PC-9 (cell line): ENCODE measurements around the gene FAM8A1. TPM values are rescaled to one million over a fixed set of nuclear protein-coding genes. Genes with fewer than 3 reads are reported as not detected.

Experiments used
- BruUV-seq: library from RNA; stranded (reverse); fragments of 400-500 nt; replicated peaks from 2 replicates; lab custom pipeline; 2021; lab: Mats Ljungman, UMichigan
- CTCF ChIA-PET: fragments of 300-600 bp; sonication (Branson Sonifier 250); formaldehyde crosslinking; loops from one replicate; lab custom pipeline; 2022; ENCODE audit warnings: antibody characterized with exemption; lab: Charles Lee
- POLR2A ChIA-PET: fragments of 300-600 bp; sonication (Branson Sonifier 250); formaldehyde crosslinking; loops from one replicate; lab custom pipeline; 2022; ENCODE audit warnings: antibody characterized with exemption; ENCODE audit not compliant: unreplicated experiment; lab: Charles Lee
- DNase-seq, 2 experiments: peaks; one replicate each; pipeline versions ENCODE4 v3.0.0 to v3.0.0-alpha.2; 2015 to 2022; ENCODE audit warnings: mixed read lengths in 1 of 2
- H2AFZ ChIP-seq: fragments of 200-600 bp; sonication (generic); 2 replicates; pipeline ENCODE4 v1.8.1; 2017; ENCODE audit warnings: antibody characterized with exemption
- H3F3A ChIP-seq: fragments of 200-600 bp; sonication (generic); 2 replicates; pipeline ENCODE4 v1.8.1; 2017; ENCODE audit warnings: antibody characterized with exemption, mild to moderate bottlenecking, low read depth; ENCODE audit not compliant: insufficient read depth
- H3K27ac ChIP-seq: fragments of 200-600 bp; sonication (generic); 2 replicates; pipeline ENCODE4 v1.6.1; 2016; ENCODE audit warnings: mixed run types
- H3K27me3 ChIP-seq: fragments of 200-600 bp; sonication (generic); 2 replicates; pipeline ENCODE4 v1.6.1; 2016; ENCODE audit warnings: low read depth, mixed run types; ENCODE audit not compliant: insufficient read depth
- H3K36me3 ChIP-seq: fragments of 200-600 bp; sonication (generic); 2 replicates; pipeline ENCODE4 v1.6.1; 2016; ENCODE audit warnings: low read depth, mixed run types
- H3K4me1 ChIP-seq: fragments of 200-600 bp; sonication (generic); replicated peaks from 2 replicates; pipeline ENCODE4 v1.6.1; 2016; ENCODE audit warnings: mixed run types; ENCODE audit not compliant: insufficient read depth
- H3K4me2 ChIP-seq: fragments of 200-600 bp; sonication (generic); 2 replicates; pipeline ENCODE4 v1.6.1; 2017; ENCODE audit warnings: mixed run types
- H3K4me3 ChIP-seq: fragments of 200-600 bp; sonication (generic); 2 replicates; pipeline ENCODE4 v1.6.1; 2016; ENCODE audit warnings: mixed run types
- H3K79me2 ChIP-seq: fragments of 200-600 bp; sonication (generic); 2 replicates; pipeline ENCODE4 v1.6.1; 2017; ENCODE audit warnings: low read depth, mixed run types
- H3K9me2 ChIP-seq: fragments of 200-600 bp; sonication (generic); 2 replicates; pipeline ENCODE4 v1.8.1; 2017; ENCODE audit warnings: mild to moderate bottlenecking; ENCODE audit not compliant: insufficient read depth
- H3K9me3 ChIP-seq: fragments of 200-600 bp; sonication (generic); 2 replicates; pipeline ENCODE4 v1.8.1; 2016; ENCODE audit warnings: low read depth; ENCODE audit not compliant: insufficient read depth
- H4K20me1 ChIP-seq: fragments of 200-600 bp; sonication (generic); 2 replicates; pipeline ENCODE4 v1.8.1; 2017; ENCODE audit not compliant: insufficient read depth
- CTCF ChIP-seq: fragments of 200-600 bp; sonication (generic); conservative IDR thresholded peaks from 2 replicates; pipeline ENCODE4 v1.6.1; 2017; ENCODE audit warnings: mixed run types, antibody characterized with exemption, mild to moderate bottlenecking, moderate library complexity
- EZH2 ChIP-seq: fragments of 200-600 bp; sonication (generic); IDR thresholded peaks from 2 replicates; pipeline ENCODE4 v1.8.0; 2017; ENCODE audit warnings: antibody characterized with exemption, low read depth
- intact Hi-C: fragments of 100-400 bp; cut with micrococcal nuclease; formaldehyde crosslinking; loops from one replicate; pipeline ENCODE4 v1.10.0; 2022; ENCODE audit not compliant: unreplicated experiment
- total RNA-seq: library from RNA; stranded (reverse); gene quantifications from 2 replicates; pipeline ENCODE4 v1.2.3, GENCODE V29; 2021

Gene FAM8A1
- total RNA-seq, 1 experiment from 2014 or later, result 11.9 TPM

DNA sequence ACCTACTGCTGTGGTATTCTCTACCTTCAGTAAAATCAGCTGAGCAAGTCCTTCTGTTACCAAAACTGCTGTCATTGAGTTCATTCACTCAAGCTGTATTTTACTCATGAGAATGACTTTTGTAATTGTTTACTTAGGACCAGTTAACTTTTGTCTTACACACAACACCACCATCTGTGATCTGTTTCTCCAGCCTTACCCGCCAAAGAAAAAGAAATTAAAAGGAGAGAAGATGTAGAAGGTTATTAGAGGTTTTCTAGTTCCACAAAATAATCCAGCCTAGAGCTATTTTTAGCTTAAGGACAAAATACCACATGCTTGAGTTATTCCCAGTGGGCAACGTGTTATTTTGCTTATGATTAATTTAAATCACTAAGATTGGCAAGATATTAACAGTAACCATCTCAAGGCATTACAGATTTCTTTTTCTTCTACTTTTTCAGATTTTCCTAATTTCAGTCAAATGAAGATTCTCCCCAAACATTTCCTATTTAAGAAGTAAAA lies 38.2 kb downstream of the FAM8A1 start:
- no peak for DNase-seq
- ChIA-PET POLR2A (interaction anchor here (0.6 kb wide), 1 partner anchor 445 kb away, joined by 3 read pairs; no protein-coding TSS in a partner anchor), CTCF (no interaction called here)
- TF ChIP-seq CTCF (no peak), EZH2 (no peak)
- H3K27ac ChIP-seq, result no peak overlapping the region
- BruUV-seq, result no TSS peak
- H3K27me3 ChIP-seq, result no peaks in the 10 kb centered on the region
- peaks cover 14% of the 10 kb centered on the region for H3K79me2 ChIP-seq
- H2AFZ ChIP-seq, result no peak overlapping the region
- no peak overlapping the region for H3K4me2 ChIP-seq
- H3K9me3 ChIP-seq, result no peaks in the 10 kb centered on the region
- no peak overlapping the region for H3K4me3 ChIP-seq
- no peaks in the 10 kb centered on the region for H3K9me2 ChIP-seq
- H3K4me1 ChIP-seq, result no peaks in the 10 kb centered on the region
- peaks cover 21% of the 10 kb centered on the region for H4K20me1 ChIP-seq
- peaks cover 39% of the 10 kb centered on the region for H3F3A ChIP-seq
- H3K36me3 ChIP-seq, result peaks cover 36% of the 10 kb centered on the region
- intact Hi-C loops, result no loop called here

DNA sequence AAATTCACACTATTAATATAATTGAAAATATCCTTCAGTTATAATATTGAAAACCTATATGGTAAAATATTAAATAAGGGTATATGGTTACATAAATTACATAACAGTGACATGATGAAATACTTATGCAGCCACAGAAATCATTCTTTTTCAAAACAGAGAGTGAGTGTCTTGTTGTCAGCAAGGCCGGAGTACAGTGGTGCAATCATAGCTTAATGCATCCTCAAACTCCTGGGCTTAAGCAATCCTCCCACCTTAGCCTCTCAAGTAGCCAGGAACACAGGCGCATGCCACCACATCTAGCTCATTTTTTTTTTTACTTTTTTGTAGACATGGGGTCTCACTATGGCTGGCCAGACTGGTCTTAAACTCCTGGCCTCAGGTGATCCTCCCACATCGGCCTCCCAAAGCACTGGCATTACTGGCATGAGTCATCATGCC lies 40.4 kb downstream of the FAM8A1 start:
- TF ChIP-seq CTCF, result no peak
- no peak for TF ChIP-seq EZH2
- intact Hi-C loops, result no loop called here

DNA sequence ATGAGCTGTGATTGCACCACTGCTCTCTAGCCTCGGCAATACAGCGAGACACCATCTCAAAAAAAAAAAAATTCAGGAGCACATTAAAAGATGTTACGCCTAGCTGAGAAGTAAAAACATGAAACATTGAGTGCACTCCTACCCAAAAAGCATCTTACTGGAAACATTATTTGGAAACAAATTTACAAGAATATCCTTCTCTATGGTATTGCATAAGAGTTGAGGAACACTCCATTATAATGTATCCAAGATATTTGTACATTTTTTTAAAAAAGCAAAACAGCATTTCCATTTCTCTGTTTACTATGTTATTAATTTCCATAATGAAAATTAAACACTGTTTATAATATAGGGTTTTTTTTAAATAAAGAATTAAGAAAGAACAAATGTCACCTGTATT lies 48.6 kb downstream of the FAM8A1 start:
- H3K9me2 ChIP-seq, result no peaks in the 10 kb centered on the region
- TF ChIP-seq CTCF (no peak), EZH2 (no peak)
- H4K20me1 ChIP-seq, result peaks cover 8% of the 10 kb centered on the region; the same call in 1 of the 2 replicates
- H3K79me2 ChIP-seq, result 0 out of 2 replicates have a peak, but pooled peaks cover 14% of the 10 kb centered on the region
- H3K27ac ChIP-seq, result no peak overlapping the region
- no peak overlapping the region for H3K4me3 ChIP-seq
- peaks cover 55% of the 10 kb centered on the region for H3F3A ChIP-seq
- no peak for DNase-seq
- POLR2A ChIA-PET, result no interaction called here
- no peaks in the 10 kb centered on the region for H3K27me3 ChIP-seq
- H3K9me3 ChIP-seq, result no peaks in the 10 kb centered on the region
- peaks cover 68% of the 10 kb centered on the region for H3K36me3 ChIP-seq
- BruUV-seq, result no TSS peak
- H3K4me1 ChIP-seq, result peaks cover 13% of the 10 kb centered on the region
- CTCF ChIA-PET, result no interaction called here
- H2AFZ ChIP-seq, result no peak overlapping the region
- intact Hi-C loops, result no loop called here
- no peak overlapping the region for H3K4me2 ChIP-seq

More for the DNA sequence above, 40.4 kb downstream of the FAM8A1 start:
- H3K4me3 ChIP-seq, result no peak overlapping the region
- peaks cover 39% of the 10 kb centered on the region for H3F3A ChIP-seq
- peaks cover 4% of the 10 kb centered on the region for H3K79me2 ChIP-seq
- H3K4me1 ChIP-seq, result no peaks in the 10 kb centered on the region
- no peaks in the 10 kb centered on the region for H3K9me3 ChIP-seq
- H3K27ac ChIP-seq, result 0 out of 2 replicates have a peak overlapping the region, but pooled peaks have one; percentile 17
- peaks cover 19% of the 10 kb centered on the region for H4K20me1 ChIP-seq
- H3K27me3 ChIP-seq, result no peaks in the 10 kb centered on the region
- POLR2A ChIA-PET, result no interaction called here
- H3K9me2 ChIP-seq, result no peaks in the 10 kb centered on the region
- no peak overlapping the region for H3K4me2 ChIP-seq
- H3K36me3 ChIP-seq, result peaks cover 51% of the 10 kb centered on the region
- H2AFZ ChIP-seq, result no peak overlapping the region
- BruUV-seq, result no TSS peak
- DNase-seq, result no peak
- CTCF ChIA-PET, result no interaction called here
